ENCODE measurements around the gene MOV10. TPM values are rescaled to one million over a fixed set of nuclear protein-coding genes. Genes with fewer than 3 reads are reported as not detected.

MOV10 gene
- total and polyA plus RNA-seq, 5 donors: 14.1 to 20.3 (median 18.4) TPM

DNA sequence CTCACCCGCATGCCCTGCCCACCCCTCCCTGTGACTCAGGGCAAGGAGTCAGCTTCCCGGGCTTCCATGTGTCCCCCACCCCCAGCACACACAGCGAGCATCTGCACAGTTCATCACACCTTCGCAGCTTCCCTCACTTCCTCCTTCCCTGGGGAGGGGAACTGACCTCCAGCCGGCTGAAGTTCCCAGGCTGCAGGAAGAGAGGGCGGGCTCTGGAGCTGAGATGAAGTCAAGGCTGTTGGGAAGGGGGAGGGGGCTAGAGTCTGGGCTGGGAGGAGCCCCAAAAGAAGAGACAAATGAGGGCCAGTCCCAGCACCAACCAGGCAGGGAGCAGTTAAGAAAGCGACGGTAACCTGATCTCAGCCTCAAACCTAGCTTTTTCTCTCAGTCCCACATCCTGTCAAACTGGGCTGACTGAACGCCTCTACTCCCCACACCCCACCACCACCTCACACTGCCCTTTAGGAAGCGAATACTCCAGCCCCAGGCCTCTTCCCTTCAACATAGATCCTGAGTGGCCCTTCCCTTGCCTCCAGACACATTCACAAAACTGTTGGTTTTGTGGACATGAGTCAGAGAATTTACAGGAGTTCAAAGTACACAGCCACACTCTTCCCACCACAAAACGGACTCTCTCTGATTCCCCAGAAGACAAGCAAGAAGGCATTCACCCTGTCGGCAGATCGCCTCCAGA lies 30.6 kb downstream of the MOV10 start:
- intact Hi-C loops (cut with DNase I): loop anchor here (5.0 to 10.0 kb wide), 8 partner anchors 33 to 320 kb away; partner anchors contain the start of genes CAPZA1 (in 2 of the 4), ST7L (in 2 of the 4), WNT2B (in 2 of the 4) and MOV10 (in 1 of the 4)
- DNase-seq: peak; percentile 89 to 93 (median 92)
- peak overlapping the region; percentile 84 for H3K27ac ChIP-seq (ENCODE audit: low read length)
- H3K4me3 ChIP-seq (ENCODE audit: low read length): peak overlapping the region; percentile 94
- peak; percentile 70 to 73 for ATAC-seq
- H3K27me3 ChIP-seq (ENCODE audit: control insufficient read depth, insufficient read depth): no peaks in the 10 kb centered on the region
- H3K9me3 ChIP-seq (ENCODE audit: control insufficient read depth, low read length): no peaks in the 10 kb centered on the region
- WGBS: 3% methylated on average over 13 of the region's 13 CpGs
- peaks cover 21% of the 10 kb centered on the region for H3K4me1 ChIP-seq (ENCODE audit: control insufficient read depth, insufficient read depth, low read length)

DNA sequence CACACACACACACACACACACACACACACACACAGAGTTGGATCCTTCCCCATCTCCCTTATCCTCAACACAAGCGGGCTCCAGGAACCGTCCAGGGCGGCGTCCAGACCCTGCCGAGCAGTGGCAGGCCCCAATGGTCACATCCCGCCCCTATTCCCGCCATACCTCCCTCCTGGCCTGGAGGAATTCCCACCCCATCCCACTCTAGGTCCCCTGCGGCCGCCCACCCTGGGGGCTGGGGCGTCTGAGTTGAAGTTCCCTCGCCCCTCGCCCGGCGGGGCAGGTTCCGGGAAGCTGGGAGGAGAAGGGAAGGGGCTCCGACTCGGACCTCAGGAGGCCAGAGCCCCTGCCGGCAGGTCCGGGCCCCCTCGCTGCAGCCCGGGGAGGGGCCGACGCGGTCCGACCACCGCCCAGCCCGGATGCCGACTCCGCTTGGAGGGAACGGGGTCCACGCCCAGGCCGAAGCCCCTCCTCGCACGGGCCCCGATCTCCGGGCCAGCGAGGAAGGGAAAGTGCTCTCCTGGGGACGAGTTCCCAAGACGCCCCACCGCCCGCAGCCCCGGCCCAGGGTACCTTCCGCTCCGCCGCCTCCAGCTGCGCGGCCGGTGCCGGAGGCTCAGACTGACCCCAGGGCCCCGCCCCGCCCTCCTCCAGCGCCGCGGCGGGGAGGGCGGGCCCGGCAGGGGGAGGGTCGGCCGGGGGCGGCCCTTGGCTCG lies 32.2 kb downstream of the MOV10 start, which contains the start of gene RHOC:
RHOC (minus strand) TSS at position 623 of the 716 bp plus-strand sequence. CDS start 3,328 bp downstream, outside the sequence.
- Histone ChIP-seq H3K4me3 (ENCODE audit: low read length) (peak within 1 kb of the TSS; percentile 94), H3K27me3 (ENCODE audit: control insufficient read depth, insufficient read depth) (no peaks in the 10 kb centered on the region), H3K4me1 (ENCODE audit: control insufficient read depth, insufficient read depth, low read length) (peaks cover 9% of the 10 kb centered on the region), H3K9me3 (ENCODE audit: control insufficient read depth, low read length) (no peaks in the 10 kb centered on the region), H3K27ac (ENCODE audit: low read length) (peak within 1 kb of the TSS; percentile 96)
- WGBS: 1% methylated on average over 61 of the region's 61 CpGs
- ATAC-seq (peak; percentile 76 to 87), DNase-seq (peak; percentile 81 to 91 (median 90))
- intact Hi-C loops (cut with DNase I): loop anchor here (2.0 to 10.0 kb wide), 9 partner anchors 34 to 322 kb away; partner anchors contain the start of genes CAPZA1 (in 3 of the 4), ST7L (in 3 of the 4), WNT2B (in 2 of the 4) and MOV10 (in 1 of the 4)

DNA sequence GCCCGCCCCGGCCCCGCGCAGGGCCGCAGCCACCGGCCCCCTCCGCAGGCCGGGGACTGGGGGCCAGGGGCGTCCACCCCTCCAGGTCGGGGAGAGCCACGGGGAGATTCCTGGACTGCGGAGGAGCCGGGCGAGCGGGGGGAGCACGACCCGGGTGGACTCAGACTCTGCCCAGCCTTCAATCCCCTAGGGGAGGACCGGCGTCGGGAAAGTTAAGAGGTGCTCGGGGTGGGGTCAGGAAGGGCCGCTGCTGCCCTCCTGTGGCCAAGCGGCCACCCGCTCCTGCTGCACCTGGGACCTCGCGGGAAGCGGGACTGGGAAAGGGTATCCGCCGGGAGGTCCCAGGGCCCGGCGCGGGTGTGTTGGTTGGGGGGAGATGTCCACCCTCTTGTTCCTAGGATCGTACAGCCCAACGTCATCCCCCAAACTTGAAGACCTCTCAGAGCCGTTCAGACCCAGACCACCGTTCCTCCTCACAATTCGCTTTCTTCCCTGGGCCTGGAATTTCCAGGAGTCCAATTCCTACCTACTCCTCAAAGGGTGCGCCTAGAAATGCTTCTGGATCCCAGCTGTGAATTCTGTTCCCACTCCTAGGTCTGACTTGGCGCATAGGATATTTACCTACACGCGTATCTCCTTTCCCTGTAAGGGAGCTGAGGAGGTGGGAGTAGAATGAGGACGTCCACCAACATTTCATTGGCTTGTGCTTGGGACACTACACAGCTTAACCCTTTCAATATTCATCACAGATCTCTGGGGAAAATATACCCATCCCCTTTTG lies 33.0 kb downstream of the MOV10 start:
- peak; percentile 67 to 74 for ATAC-seq
- Histone ChIP-seq H3K4me3 (ENCODE audit: low read length) (peak overlapping the region; percentile 94), H3K27me3 (ENCODE audit: control insufficient read depth, insufficient read depth) (no peaks in the 10 kb centered on the region), H3K9me3 (ENCODE audit: control insufficient read depth, low read length) (no peaks in the 10 kb centered on the region), H3K4me1 (ENCODE audit: control insufficient read depth, insufficient read depth, low read length) (peaks cover 7% of the 10 kb centered on the region), H3K27ac (ENCODE audit: low read length) (peak overlapping the region; percentile 91)
- intact Hi-C loops (cut with DNase I): loop anchor here (2.0 to 10.0 kb wide), 9 partner anchors 35 to 323 kb away; partner anchors contain the start of genes CAPZA1 (in 3 of the 4), ST7L (in 3 of the 4), WNT2B (in 2 of the 4) and MOV10 (in 1 of the 4)
- peak; percentile 90 to 95 (median 95) for DNase-seq
- 5% methylated on average over 42 of the region's 42 CpGs for WGBS

DNA sequence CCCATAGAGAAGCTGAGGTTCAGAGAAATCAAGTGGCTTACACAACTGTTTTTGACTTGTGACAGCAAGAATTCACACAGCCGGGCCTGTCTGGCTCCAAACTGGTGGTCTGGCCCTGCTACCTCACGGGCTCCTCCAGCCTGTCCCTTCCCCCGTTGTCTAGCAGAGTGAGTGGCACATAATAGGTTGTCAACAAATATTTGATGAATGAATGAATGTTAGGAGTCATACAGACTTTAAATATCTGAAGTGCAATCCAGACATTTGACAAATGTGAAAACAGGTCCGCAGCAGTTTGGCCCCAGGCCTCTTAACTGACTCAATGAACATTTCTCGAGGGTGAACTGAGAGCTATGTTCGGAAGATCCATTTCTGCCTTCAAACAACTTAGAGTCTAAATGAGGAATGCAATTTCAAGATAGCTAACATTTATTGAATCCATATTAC lies 33.6 kb downstream of the MOV10 start:
- WGBS: 68% methylated on average over 6 of the region's 6 CpGs
- intact Hi-C loops (cut with DNase I): loop anchor here (5.0 to 10.0 kb wide), 8 partner anchors 36 to 323 kb away; partner anchors contain the start of genes CAPZA1 (in 2 of the 4), ST7L (in 2 of the 4), WNT2B (in 2 of the 4) and MOV10 (in 1 of the 4)
- DNase-seq (no peak), ATAC-seq (no peak)
- Histone ChIP-seq H3K4me3 (ENCODE audit: low read length) (no peak overlapping the region), H3K9me3 (ENCODE audit: control insufficient read depth, low read length) (no peaks in the 10 kb centered on the region), H3K27ac (ENCODE audit: low read length) (no peak overlapping the region), H3K4me1 (ENCODE audit: control insufficient read depth, insufficient read depth, low read length) (peaks cover 5% of the 10 kb centered on the region), H3K27me3 (ENCODE audit: control insufficient read depth, insufficient read depth) (no peaks in the 10 kb centered on the region)

DNA sequence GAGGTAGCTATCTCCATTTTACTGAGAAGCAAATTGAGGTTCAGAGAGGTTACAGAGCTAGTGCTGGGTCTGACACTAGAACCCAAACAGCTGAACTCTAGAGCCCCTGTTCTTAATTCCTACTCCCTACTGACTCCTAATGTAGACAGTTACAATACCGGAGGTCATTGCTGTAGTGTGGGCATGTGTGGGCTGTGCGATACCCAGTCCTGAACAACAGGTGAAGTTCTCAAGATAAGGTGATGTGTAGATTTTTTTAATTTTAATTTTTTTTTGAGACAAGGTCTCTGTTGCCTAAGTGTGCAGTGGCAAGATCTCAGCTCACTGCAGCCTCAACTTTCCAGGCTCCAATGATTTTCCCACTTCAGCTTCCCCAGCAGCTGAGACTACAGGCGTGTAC lies 34.0 kb downstream of the MOV10 start:
- ATAC-seq: no peak
- no peak for DNase-seq
- intact Hi-C loops (cut with DNase I): loop anchor here (5.0 to 10.0 kb wide), 8 partner anchors 36 to 324 kb away; partner anchors contain the start of genes CAPZA1 (in 2 of the 4), ST7L (in 2 of the 4), WNT2B (in 2 of the 4) and MOV10 (in 1 of the 4)
- Histone ChIP-seq H3K27me3 (ENCODE audit: control insufficient read depth, insufficient read depth) (no peaks in the 10 kb centered on the region), H3K9me3 (ENCODE audit: control insufficient read depth, low read length) (no peaks in the 10 kb centered on the region), H3K4me3 (ENCODE audit: low read length) (no peak overlapping the region), H3K27ac (ENCODE audit: low read length) (no peak overlapping the region), H3K4me1 (ENCODE audit: control insufficient read depth, insufficient read depth, low read length) (peaks cover 5% of the 10 kb centered on the region)
- 90% methylated on average over 3 of the region's 3 CpGs for WGBS

DNA sequence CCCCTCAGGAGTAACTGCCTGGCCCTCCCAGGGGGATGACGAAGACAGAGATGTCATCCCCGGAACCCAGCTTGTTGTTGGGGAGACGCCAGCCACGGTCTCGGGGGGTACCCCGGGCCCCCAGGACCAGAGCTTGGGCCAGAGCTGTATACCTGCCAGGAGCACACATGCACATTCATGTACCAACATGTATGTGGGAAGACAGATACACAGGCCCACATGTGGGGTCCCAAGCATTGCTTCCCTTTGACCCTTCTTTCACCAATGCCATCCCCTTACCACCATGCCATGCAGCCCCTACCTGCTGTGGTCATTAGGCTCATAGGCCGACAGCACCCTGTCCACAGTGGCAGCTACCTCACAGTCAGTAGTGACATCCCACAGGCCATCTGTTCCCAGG lies 35.7 kb downstream of the MOV10 start:
- Histone ChIP-seq H3K27ac (ENCODE audit: low read length) (no peak overlapping the region), H3K4me1 (ENCODE audit: control insufficient read depth, insufficient read depth, low read length) (no peaks in the 10 kb centered on the region), H3K27me3 (ENCODE audit: control insufficient read depth, insufficient read depth) (no peaks in the 10 kb centered on the region), H3K4me3 (ENCODE audit: low read length) (no peak overlapping the region), H3K9me3 (ENCODE audit: control insufficient read depth, low read length) (no peaks in the 10 kb centered on the region)
- ATAC-seq (no peak), DNase-seq (no peak)
- intact Hi-C loops (cut with DNase I): loop anchor here in 2 of 4 donors (10.0 kb wide), 2 partner anchors 95 to 335 kb away; no protein-coding TSS in a partner anchor
- WGBS: 94% methylated on average over 7 of the region's 7 CpGs

DNA sequence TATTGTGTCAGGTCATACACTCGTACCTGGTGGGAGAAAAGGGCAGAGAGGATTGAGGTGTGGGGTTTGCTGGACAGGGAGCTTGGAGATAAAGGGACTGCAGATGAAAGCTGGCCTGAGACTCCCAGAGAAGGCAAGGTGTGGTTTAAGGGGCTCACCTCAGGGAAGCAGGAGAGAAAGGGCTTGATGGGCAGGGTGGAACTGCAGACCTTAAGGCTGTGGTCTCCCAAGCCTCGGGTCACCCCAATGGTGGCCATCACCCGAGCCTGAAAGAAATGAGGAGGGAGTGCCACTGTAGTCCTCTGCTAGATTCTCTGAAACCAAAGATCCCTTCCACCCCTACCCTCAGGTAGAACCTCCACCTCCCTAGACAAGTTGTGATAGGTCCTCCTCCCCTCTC lies 36.1 kb downstream of the MOV10 start:
- ATAC-seq (no peak), DNase-seq (no peak)
- no peak overlapping the region for H3K4me3 ChIP-seq (ENCODE audit: low read length)
- 91% methylated on average over 3 of the region's 3 CpGs for WGBS
- H3K27ac ChIP-seq (ENCODE audit: low read length): no peak overlapping the region
- intact Hi-C loops (cut with DNase I): loop anchor here in 2 of 4 donors (10.0 kb wide), 2 partner anchors 94 to 334 kb away; no protein-coding TSS in a partner anchor
- H3K9me3 ChIP-seq (ENCODE audit: control insufficient read depth, low read length): no peaks in the 10 kb centered on the region
- no peaks in the 10 kb centered on the region for H3K4me1 ChIP-seq (ENCODE audit: control insufficient read depth, insufficient read depth, low read length)
- H3K27me3 ChIP-seq (ENCODE audit: control insufficient read depth, insufficient read depth): no peaks in the 10 kb centered on the region

DNA sequence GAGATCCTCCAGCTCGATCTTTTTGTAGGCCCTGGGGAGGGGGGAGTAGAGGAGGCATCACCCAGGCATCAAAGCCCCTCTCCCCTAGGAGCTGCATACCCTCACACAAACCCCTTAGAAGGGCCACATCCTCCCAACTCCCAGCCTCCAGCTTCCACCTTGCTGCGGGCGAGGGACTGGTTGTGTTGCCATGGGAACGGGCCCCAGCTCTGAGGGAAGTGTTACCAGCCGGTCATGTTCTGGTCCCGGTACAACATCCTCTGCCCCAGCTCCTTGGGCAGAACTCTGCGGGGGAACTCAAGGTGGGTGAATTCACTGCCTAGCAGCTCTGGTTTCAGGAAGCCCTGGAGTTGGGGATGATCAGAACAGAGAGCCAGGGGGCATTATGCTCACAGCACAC lies 36.6 kb downstream of the MOV10 start:
- no peaks in the 10 kb centered on the region for H3K4me1 ChIP-seq (ENCODE audit: control insufficient read depth, insufficient read depth, low read length)
- ATAC-seq (no peak), DNase-seq (no peak)
- H3K4me3 ChIP-seq (ENCODE audit: low read length): no peak overlapping the region
- H3K27ac ChIP-seq (ENCODE audit: low read length): no peak overlapping the region
- 72% methylated on average over 7 of the region's 7 CpGs for WGBS
- no peaks in the 10 kb centered on the region for H3K9me3 ChIP-seq (ENCODE audit: control insufficient read depth, low read length)
- intact Hi-C loops (cut with DNase I): loop anchor here in 2 of 4 donors (10.0 kb wide), 2 partner anchors 94 to 334 kb away; no protein-coding TSS in a partner anchor
- no peaks in the 10 kb centered on the region for H3K27me3 ChIP-seq (ENCODE audit: control insufficient read depth, insufficient read depth)

DNA sequence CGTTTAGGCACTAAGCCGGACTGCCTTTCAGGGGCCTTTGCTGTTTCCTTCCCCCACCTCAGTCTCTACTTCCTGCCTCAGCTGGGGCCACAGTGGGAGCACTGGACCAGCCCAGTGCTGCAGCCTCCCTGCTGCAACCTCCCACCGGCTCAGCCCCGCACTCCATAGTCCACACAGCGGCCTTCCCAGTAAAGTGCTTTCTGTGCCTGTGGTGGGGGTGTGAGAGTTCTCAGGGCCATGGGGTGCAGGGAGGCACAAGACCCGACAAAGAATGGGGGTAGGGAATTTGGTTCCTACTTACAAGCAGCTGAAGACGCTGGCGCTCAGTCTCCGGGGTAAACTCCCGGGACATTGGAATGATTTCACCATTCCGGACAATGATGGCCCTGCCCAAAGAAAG lies 37.2 kb downstream of the MOV10 start:
- ATAC-seq (no peak), DNase-seq (no peak)
- Histone ChIP-seq H3K27ac (ENCODE audit: low read length) (no peak overlapping the region), H3K4me1 (ENCODE audit: control insufficient read depth, insufficient read depth, low read length) (no peaks in the 10 kb centered on the region), H3K9me3 (ENCODE audit: control insufficient read depth, low read length) (no peaks in the 10 kb centered on the region), H3K27me3 (ENCODE audit: control insufficient read depth, insufficient read depth) (no peaks in the 10 kb centered on the region), H3K4me3 (ENCODE audit: low read length) (no peak overlapping the region)
- 75% methylated on average over 11 of the region's 11 CpGs for WGBS
- intact Hi-C loops (cut with DNase I): loop anchor here in 2 of 4 donors (10.0 kb wide), 2 partner anchors 93 to 333 kb away; no protein-coding TSS in a partner anchor

DNA sequence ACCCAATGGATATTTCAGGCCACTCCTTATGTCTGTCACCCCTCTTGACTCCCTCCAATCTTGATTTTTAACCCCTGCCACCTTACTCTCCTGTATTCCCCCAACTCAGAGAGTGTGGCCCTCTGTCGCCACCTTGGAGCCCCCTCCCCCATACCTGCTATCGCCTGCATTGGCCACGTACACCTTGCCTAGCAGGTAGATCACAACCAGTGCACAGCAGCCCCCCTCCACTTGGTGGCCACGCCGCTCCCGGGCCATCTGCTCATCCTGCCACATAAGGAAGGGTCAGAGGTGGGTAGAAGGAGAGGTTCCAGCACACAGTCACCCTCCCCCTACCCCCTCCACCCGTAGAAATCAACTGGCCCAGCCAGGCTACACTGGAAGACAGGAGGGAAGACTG lies 37.7 kb downstream of the MOV10 start:
- Histone ChIP-seq H3K4me1 (ENCODE audit: control insufficient read depth, insufficient read depth, low read length) (no peaks in the 10 kb centered on the region), H3K4me3 (ENCODE audit: low read length) (no peak overlapping the region), H3K9me3 (ENCODE audit: control insufficient read depth, low read length) (no peaks in the 10 kb centered on the region), H3K27ac (ENCODE audit: low read length) (no peak overlapping the region), H3K27me3 (ENCODE audit: control insufficient read depth, insufficient read depth) (no peaks in the 10 kb centered on the region)
- no peak for ATAC-seq
- intact Hi-C loops (cut with DNase I): loop anchor here in 2 of 4 donors (10.0 kb wide), 2 partner anchors 93 to 333 kb away; no protein-coding TSS in a partner anchor
- WGBS: 89% methylated on average over 7 of the region's 7 CpGs
- DNase-seq: no peak
